SK-N-MC (cell line): Measurements from ENCODE around the gene LHX2.
A peak's percentile ranks its signal among the peaks of the same experiment; 100 is the strongest.

Source experiments
- DNase-seq: peaks from one replicate; pipeline ENCODE4 v3.0.0-alpha.2; 2011; ENCODE audit warnings: low read depth, low spot score
- H3K27ac ChIP-seq: fragments of 200-600 bp; sonication (generic); 2 replicates; pipeline ENCODE4 v1.5.1; 2016; ENCODE audit warnings: mixed run types
- H3K36me3 ChIP-seq: fragments of 200-600 bp; sonication (generic); 2 replicates; pipeline ENCODE4 v1.6.1; 2017; ENCODE audit warnings: antibody characterized with exemption, low read length, mixed read lengths; ENCODE audit not compliant: insufficient read depth
- H3K4me3 ChIP-seq: fragments of 200-600 bp; sonication (generic); 2 replicates; pipeline ENCODE4 v1.5.1; 2016
- H3K9ac ChIP-seq: fragments of 200-600 bp; sonication (generic); 2 replicates; pipeline ENCODE4 v1.8.0; 2017; ENCODE audit warnings: mixed run types, mixed read lengths; ENCODE audit not compliant: insufficient read length
- H3K9me3 ChIP-seq: fragments of 200-600 bp; sonication (generic); 2 replicates; pipeline ENCODE4 v1.6.1; 2017; ENCODE audit warnings: low read depth, mild to moderate bottlenecking, antibody characterized with exemption, low read length, moderate library complexity, mixed read lengths
- EZH2 ChIP-seq: fragments of 200-600 bp; sonication (generic); IDR thresholded peaks from one replicate; pipeline ENCODE4 v1.6.1; 2017; ENCODE audit warnings: antibody characterized with exemption
- FOXP2 ChIP-seq: optimal IDR thresholded peaks from 2 replicates; pipeline ENCODE3; 2011; ENCODE audit warnings: mild to moderate bottlenecking, moderate library complexity; ENCODE audit not compliant: insufficient read depth; ENCODE audit errors: extremely low read length, control extremely low read depth
- POLR2AphosphoS5 ChIP-seq: IDR thresholded peaks from 2 replicates; pipeline ENCODE4 v1.6.1; 2012; ENCODE audit warnings: mild to moderate bottlenecking, low read depth, low read length, borderline replicate concordance

Gene LHX2

DNA sequence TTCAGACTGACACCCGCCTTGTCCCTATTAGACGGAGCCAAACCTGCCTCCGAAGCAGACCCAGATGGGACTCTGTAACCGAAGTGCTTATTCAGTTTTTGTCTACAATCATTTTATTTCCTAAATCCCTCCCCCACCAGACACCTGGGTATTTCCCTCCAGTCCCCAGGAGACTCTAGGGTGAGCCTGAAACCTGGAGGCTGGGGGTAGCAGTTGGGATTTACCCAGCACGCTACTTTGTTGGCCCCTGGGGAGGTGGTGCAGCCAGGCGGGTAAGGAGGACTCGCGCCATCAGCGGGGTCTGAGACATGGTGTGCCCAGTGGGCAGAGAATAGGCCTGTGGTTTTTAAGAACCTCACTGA lies 1.3 kb upstream of the LHX2 start:
- H3K36me3 ChIP-seq, result no peaks in the 10 kb centered on the region
- H3K27ac ChIP-seq, result no peak overlapping the region
- H3K9me3 ChIP-seq, result no peaks in the 10 kb centered on the region
- DNase-seq, result no peak
- H3K4me3 ChIP-seq, result no peak overlapping the region
- no peak overlapping the region for H3K9ac ChIP-seq
- TF ChIP-seq POLR2AphosphoS5 (no peak), EZH2 (no peak), FOXP2 (no peak)

DNA sequence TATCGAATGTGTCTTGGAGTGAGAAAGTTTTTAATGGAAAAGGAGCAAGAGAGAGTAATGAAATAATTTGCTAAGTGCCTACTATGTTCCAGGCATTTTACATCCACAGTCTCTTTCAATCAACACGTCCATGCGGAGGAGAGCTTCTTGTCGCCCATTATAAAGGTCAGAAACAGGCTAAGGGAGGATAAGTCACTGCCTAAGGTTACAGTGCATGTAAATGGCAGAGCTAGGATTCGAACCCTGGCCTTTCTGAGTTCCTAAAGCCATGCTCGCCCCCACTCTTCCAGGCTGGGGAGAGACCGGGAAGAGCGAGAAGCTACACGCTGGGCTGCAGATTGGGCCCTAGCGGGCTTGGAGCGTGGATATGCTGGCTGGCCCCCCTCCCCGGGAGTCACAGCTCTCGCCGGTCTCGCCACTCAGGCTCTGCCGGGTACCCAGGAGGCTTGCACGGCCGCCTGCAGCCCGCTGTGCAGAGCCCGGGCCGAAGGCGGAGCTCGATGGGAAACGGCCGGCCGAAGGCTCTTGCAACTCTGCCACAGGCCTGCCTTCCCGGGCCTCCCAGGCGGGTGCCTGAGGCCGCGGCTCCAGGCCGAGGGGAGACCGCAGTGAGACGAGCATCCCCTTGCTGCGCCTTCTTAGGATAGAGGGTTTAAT lies 775 bp upstream of the LHX2 start:
- TF ChIP-seq FOXP2, result no peak
- TF ChIP-seq EZH2, result peak; percentile 45
- Histone ChIP-seq H3K36me3 (no peaks in the 10 kb centered on the region), H3K9me3 (no peaks in the 10 kb centered on the region), H3K4me3 (no peak overlapping the region), H3K27ac (no peak overlapping the region), H3K9ac (no peak overlapping the region)
- DNase-seq, result no peak

DNA sequence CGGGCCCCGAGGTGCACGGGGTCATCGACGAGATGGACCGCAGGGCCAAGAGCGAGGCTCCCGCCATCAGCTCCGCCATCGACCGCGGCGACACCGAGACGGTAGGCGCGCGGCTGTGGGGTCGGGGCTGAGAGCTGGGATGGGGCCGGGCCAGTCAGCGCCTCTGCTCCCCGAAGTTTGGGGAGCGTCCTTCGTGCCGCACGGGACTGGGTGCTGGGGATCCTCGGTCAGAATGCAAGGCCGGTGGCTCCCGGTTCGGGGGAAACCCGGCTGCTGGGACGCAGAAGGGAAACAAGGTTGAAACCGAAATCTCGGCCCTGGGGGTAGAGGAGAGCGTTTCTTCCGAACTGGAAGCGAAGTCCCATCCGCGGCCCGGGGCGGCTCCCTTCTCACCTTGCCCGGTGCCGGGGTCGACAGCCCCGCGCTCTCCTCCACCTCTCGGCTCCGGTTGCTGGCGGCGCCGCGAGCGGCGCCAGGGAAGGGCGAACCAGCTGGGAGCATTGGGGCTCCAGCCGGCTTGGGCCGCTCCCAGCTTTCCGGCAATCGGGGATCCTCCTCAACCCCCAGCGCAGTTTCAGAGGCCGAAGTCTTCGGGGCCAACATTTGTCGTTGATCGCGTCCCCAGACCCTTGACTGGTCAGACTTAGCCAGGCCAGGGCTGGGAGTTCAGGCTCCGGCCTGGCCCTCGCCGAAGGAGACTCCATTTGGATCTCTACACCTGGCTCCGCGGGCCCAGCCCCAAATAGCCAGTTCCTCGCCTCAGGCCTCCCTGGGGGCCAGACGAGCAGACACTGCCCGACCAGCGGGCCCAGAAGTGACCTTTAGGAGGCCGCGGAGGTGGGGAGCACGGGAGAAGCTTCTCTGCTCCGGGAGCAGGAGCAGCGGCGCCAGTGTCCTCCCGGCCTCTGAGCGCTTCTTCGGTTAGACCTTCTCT lies 1.1 kb downstream of the LHX2 start:
- no peak overlapping the region for H3K4me3 ChIP-seq
- DNase-seq, result no peak

DNA sequence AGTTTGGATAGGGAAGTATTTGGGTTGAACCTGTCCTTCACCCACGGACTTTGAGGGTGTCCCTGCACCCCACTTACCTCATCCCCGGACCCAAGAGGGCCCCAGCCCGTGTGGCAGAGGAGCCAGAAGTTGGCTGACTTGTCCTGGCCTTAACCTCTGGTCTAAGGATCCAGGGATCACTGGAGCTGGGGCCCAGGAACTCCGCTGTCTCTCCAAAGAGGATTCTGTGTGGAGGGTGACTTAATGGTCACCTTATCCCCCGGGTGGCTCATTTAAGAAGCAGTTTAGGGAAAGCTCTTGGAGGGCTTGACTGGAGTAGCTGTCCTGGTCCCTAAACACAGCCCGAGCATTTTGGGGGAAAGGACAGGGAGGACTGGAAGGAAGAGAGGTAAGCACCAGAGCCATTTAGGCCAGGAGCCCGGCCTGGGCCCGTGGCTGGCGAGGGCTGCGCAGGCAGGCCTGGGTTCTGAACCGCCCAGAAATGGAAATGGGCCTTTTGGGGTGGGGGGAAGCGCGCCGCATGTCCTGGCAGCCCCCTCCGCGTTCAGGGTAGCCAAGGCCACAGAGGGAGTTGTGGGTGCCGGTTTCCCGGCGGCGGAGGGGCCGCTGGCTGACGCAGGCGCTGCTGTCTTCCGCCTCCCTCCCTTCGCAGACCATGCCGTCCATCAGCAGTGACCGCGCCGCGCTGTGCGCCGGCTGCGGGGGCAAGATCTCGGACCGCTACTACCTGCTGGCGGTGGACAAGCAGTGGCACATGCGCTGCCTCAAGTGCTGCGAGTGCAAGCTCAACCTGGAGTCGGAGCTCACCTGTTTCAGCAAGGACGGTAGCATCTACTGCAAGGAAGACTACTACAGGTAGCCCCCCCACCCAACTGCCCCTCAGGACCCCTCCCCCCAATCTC lies 2.0 kb downstream of the LHX2 start:
- Histone ChIP-seq H3K9ac (no peak overlapping the region), H3K4me3 (no peak overlapping the region)

More for the DNA sequence above, 1.1 kb downstream of the LHX2 start:
- no peak overlapping the region for H3K9ac ChIP-seq
- H3K9me3 ChIP-seq, result no peaks in the 10 kb centered on the region
- H3K36me3 ChIP-seq, result no peaks in the 10 kb centered on the region
- no peak overlapping the region for H3K27ac ChIP-seq
- TF ChIP-seq FOXP2 (no peak), EZH2 (no peak), POLR2AphosphoS5 (no peak)

DNA sequence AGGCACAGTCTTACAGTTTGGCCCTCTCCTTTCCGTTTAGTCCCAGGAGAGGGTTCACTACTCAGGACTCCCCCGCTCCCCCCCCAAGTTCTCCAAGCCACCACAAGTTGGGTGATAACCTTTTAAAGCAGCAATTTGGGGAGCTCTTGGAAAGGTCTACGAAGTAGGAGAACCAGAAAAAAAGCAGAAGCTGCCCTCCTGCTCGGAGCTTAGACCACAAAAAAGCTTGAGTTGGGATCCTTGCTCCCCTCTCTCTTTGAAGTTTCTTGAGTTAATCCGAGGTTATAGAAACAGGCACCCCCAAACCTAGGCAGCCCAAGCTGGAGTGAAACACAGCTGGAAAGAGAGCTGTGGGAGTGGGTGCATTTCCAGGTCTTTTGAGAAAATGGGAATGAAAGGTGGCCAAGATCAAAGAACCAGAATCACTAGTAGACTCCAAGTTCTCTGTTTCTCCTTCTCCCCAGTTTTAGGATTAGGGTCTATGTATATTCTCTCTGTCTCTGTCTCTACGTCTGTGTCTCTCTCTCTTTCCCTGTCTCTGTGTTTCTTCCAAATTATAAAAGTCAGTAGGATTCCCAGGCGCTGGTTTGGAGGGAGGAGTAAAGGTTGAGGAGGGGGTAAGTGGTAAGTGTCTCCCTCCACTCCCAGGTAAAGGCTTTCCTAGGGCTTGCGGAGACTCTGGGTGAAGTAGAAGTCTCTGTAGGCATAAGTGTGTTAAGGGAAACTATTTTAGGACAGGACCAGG lies 2.8 kb downstream of the LHX2 start:
- no peak overlapping the region for H3K9ac ChIP-seq
- TF ChIP-seq POLR2AphosphoS5 (no peak), EZH2 (peak; percentile 46)
- H3K4me3 ChIP-seq, result no peak overlapping the region
- no peak for DNase-seq
- H3K27ac ChIP-seq, result no peak overlapping the region
- H3K9me3 ChIP-seq, result no peaks in the 10 kb centered on the region
- no peaks in the 10 kb centered on the region for H3K36me3 ChIP-seq

More for the DNA sequence above, 2.0 kb downstream of the LHX2 start:
- TF ChIP-seq POLR2AphosphoS5 (no peak), FOXP2 (no peak)
- no peak for DNase-seq
- Histone ChIP-seq H3K36me3 (no peaks in the 10 kb centered on the region), H3K27ac (no peak overlapping the region), H3K9me3 (no peaks in the 10 kb centered on the region)

DNA sequence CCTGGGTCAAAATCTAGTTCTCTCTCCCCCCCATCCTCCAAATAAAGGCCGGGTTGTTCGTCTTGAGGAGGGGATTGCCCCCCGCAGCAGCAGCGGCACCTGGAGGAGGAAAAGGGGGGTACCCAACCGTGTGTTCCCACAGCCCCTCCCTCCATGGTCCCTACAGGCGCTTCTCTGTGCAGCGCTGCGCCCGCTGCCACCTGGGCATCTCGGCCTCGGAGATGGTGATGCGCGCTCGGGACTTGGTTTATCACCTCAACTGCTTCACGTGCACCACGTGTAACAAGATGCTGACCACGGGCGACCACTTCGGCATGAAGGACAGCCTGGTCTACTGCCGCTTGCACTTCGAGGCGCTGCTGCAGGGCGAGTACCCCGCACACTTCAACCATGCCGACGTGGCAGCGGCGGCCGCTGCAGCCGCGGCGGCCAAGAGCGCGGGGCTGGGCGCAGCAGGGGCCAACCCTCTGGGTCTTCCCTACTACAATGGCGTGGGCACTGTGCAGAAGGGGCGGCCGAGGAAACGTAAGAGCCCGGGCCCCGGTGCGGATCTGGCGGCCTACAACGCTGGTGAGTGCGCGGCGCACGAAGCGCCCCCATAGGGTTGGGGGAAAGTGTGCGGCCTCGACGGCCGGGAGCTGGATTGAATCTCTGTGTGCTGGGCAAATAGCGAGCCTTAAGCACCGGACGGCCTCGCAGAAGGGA lies 3.5 kb downstream of the LHX2 start:
- H3K36me3 ChIP-seq, result no peaks in the 10 kb centered on the region
- H3K4me3 ChIP-seq, result no peak overlapping the region
- no peak overlapping the region for H3K9ac ChIP-seq
- H3K27ac ChIP-seq, result no peak overlapping the region
- DNase-seq, result no peak
- TF ChIP-seq FOXP2 (no peak), EZH2 (no peak), POLR2AphosphoS5 (no peak)
- H3K9me3 ChIP-seq, result no peaks in the 10 kb centered on the region

DNA sequence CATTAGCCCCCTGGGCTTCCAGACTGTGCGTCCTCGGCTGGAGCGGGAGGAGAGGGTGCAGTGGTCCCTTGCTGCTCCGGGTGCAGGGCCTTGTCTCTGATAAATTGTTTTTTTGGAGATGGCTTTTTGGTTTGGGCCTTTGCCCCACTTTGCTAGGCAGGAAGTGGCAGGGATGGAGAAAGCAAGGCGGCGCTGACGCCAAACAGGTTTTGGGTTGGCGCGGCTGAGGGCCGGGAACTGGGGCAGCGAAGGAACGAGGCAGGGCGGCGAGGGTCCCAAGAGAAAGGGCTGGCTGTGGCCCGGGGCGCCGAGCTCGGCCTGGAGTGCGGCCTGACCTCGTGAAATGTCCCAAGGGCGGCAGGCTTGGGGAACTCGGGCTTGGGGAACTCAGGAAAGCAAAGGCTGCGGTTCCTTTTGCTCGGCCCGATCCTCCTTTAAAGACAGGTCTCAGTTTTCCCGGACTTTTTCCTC lies 4.1 kb downstream of the LHX2 start:
- H3K9me3 ChIP-seq, result no peaks in the 10 kb centered on the region
- H3K27ac ChIP-seq, result no peak overlapping the region
- no peak overlapping the region for H3K9ac ChIP-seq
- DNase-seq, result no peak
- H3K36me3 ChIP-seq, result no peaks in the 10 kb centered on the region
- H3K4me3 ChIP-seq, result no peak overlapping the region
- TF ChIP-seq FOXP2 (no peak), EZH2 (no peak), POLR2AphosphoS5 (no peak)
